GM18517 (cell line): ENCODE results near the gene NELL2.

ENCODE experiments used
- ATAC-seq: cut with Tn5 transposase; IDR thresholded peaks from one replicate; pipeline ENCODE4 v1.9.1; 2021; ENCODE audit warnings: mild to moderate bottlenecking, moderate library complexity; ENCODE audit not compliant: unreplicated experiment

Gene NELL2

DNA sequence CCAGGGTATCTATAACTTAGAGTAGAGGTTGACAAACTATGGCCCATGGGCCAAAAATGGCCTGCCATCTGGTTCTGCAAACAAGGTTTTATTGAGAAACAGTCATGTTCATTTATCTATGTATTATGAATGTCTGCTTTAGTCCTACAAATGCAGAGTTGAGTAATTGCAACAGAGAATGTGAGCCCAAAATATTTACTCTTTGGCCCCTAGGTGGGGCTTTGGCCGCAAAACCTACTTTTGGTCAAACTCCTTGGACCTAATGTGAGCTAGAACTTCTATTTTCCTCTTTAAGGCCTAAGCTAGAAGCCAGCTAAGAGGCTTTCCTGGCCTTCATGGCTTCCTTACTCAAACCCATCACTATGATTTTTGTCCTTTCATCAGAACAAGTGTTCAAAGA is 379.1 kb downstream of the NELL2 start:
- ATAC-seq: no peak

DNA sequence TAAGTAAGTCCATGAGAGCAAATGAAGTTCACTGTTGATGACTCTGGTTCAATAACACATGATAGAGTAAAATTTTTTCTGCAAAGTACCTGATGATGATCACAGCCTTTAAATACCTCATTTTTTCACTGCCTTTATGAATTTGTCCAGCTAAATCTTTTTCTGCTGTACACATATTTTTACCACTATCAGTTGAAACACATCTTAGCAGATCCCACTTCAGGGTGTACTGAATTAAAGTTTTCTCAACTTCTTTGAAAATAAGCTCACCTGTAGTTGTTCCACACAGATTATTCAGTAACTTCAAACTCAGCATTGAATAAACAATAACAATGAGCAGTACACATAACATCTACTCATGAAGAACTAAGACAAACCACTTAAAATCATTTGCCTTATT is 385.9 kb downstream of the NELL2 start:
- no peak for ATAC-seq

DNA sequence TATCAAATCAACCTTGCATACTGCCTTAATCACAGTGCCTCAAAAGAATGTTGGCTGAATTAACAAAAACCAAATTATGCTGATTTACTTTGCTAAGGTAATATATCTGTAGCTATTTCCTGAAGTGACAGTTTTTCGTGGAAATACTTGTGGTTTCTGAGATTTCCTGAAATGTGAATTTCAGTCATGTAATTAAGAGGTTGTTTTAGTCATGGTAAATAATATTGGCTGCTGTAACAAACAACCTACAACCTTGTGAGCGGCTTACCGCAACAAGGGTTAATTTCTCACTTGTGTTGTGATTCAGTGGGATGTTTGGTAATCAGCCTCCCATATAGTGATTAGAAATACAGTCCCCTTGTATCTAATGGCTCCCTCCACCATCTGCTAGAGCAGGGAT is 387.9 kb downstream of the NELL2 start:
- no peak for ATAC-seq

DNA sequence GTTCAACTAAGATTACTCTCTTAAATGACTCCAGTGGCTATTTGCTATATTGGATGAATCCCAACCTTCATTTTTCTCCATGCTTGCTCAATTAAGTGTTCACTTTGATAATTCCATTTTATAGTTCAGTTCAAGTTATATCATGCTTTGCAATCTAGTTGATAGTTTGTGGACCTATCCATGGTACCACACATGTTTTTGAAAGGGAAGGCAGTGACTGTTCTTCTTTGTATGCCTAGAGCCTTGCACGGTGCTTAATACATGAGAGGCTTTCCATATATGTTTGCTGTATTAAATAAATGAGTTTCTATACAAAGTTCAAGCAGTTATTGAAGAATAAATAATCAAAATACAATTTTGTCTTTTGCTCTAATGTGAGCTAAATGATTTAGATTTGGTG is 391.3 kb downstream of the NELL2 start:
- ATAC-seq: no peak

DNA sequence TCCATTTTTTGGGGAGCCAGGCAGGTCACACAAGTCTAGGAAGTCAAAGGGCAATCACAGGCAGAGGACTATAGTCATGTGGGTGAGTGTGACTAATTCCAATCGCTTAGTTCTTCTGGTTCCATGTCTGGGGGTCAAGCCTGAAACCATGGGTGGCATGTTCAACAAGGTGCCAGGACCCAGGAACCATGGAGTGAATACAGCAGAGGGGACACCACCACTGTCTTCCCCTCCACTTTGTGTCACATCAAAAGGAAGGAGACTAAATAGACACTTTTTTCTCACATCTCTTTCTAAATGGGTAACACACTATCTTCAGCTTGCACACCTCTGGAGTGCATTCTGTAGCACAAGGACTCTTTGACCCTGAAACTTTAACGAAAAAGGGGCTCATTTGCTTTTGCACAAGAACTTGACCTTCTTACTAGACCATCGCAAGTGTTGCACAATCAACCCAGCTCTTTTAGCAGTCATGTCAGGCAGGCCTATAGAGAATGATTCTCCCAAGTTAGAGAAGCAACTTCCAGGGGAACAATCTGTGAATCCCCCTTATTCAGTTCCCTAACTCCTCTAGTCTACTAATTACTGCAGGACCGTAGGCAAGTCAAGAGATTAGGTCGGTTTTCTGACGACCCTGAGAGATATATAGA is 398.7 kb downstream of the NELL2 start:
- ATAC-seq: no peak

DNA sequence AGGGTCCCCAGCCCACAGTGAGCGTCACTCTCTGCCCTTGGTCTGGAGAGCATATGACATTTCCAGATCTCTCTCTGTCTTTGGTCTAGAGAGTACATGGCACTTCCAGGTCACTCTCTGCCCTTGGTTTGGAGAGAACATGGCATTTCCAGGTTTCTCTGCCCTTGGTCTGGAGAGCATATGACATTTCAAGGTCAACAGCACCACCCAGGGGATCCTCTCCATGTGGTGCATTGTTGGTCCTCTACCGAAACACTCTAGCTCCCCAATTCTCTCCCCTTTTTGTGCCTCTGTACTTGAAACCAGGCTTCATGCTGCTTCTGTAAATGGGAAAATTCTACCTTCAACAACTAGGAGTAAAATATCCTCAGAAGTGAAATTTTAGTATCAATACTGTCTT is 399.4 kb downstream of the NELL2 start:
- no peak for ATAC-seq

DNA sequence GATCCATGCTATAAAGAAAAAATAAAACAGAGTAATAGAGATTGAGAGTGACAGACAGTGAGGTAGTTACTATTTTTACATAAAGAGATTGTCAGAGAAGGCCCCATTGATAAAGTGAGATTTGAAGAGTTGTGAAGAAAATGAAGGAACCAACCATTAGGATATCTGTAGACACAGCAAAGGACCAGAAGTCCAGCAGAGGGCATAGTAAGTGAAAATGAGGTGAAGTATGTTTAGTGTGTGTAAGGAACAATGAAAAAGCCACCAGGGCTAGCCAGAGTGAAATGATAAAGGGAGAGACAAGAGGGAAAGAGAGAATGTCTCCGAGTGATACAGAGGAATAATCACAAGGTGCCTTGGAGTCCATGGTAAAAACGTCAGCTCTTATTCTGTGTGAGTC is 411.0 kb downstream of the NELL2 start:
- no peak for ATAC-seq

DNA sequence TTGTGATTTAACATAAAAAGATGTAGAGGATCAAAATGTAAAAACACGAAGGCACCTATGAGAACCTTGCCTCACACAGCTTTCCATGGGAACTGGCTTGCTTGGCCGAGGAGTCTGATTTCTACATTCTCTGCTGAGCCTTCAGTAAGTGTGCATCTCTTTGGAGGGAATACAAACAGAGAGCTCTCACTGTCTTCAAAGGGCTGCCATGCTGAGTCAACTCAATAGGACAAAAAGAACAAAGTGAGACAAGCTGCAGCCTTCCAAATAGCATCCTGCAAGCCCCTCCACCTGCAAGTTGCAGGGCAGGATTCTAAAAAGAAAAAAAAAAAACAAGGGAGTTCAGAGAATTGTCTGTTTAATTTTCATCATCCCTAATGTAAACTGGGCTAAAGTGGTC is 411.9 kb downstream of the NELL2 start:
- no peak for ATAC-seq

DNA sequence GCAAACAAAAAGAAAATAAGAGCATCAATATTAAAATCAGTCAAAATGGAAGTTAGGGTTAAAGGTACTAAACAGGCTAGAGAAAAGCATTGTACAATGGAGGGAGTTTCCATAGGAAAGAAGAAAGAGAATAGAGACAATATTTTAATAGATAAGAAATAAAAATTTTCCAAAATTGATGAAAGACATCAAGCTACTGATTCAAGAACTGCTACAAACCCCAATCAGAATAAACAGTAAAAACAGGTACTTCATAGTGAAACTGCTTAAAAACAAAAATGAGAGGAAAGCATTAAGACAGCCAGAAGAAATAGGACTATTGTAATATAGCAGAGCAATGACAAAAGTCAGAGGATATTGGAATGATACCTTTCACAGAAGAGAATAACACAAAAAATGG is 413.4 kb downstream of the NELL2 start:
- ATAC-seq: no peak

DNA sequence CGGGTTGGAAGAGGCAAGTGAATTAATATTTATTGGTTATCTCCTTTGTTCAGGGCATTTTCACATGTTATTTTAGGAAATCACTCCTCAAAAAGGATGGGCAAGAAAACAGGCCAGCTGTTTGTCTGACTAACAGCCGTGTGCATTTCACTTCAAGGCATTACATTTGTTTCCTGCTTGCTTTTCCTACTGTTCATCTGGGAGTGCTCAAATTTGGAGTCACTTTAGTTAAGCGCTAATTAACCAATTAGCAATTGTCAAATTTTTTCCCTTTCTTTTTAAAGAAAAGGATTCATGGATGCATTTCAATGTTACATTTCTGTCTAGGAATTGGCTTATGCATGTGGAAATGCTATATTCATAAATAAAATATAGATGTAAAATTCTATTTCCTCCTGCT is 415.9 kb downstream of the NELL2 start:
- ATAC-seq: no peak

DNA sequence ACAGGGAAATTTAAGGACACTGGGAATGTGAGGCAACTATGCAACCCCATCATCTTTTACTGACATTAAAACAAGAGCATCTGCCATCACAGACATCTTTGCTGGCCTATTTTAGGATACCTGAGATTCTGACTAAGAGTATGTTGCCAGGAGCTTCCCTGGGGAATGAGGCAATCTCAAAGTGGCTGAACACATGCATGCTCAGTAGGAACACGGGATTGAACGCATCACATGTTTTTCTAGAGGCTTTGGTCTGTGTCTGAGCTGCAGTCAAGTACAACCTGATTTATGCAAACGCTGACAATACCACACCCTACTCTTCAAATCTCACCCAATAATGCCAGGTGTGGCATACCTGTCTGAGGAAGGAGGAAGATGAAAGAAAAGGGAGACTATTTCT is 416.5 kb downstream of the NELL2 start:
- no peak for ATAC-seq
